DOHH2 (cell line): ENCODE results near the gene STARD10.

Experiments used
- H3F3A ChIP-seq: fragments of 200-600 bp; sonication (generic), shearing (Covaris generic); 2 replicates; pipeline ENCODE4 v1.6.0; 2016; ENCODE audit warnings: antibody characterized with exemption, mild to moderate bottlenecking; ENCODE audit not compliant: control insufficient read depth, insufficient read depth
- H3K27ac ChIP-seq: fragments of 200-600 bp; sonication (generic); 2 replicates; pipeline ENCODE4 v1.5.1; 2014; ENCODE audit warnings: low read depth, mild to moderate bottlenecking, low read length, moderate library complexity
- H3K27me3 ChIP-seq: fragments of 200-600 bp; sonication (generic); 2 replicates; pipeline ENCODE4 v1.6.1; 2014; ENCODE audit warnings: mild to moderate bottlenecking, low read length, mixed read lengths; ENCODE audit not compliant: control insufficient read depth
- H3K36me3 ChIP-seq: fragments of 200-600 bp; sonication (generic); 2 replicates; pipeline ENCODE4 v1.6.1; 2014; ENCODE audit warnings: mild to moderate bottlenecking, low read length, moderate library complexity, mixed read lengths; ENCODE audit not compliant: control insufficient read depth
- H3K4me1 ChIP-seq: fragments of 200-600 bp; sonication (generic); 2 replicates; pipeline ENCODE4 v1.6.1; 2014; ENCODE audit warnings: mild to moderate bottlenecking, low read length, mixed read lengths; ENCODE audit not compliant: control insufficient read depth
- H3K4me2 ChIP-seq: fragments of 200-600 bp; sonication (generic); 2 replicates; pipeline ENCODE4 v1.6.0; 2014; ENCODE audit warnings: mild to moderate bottlenecking, low read length, moderate library complexity
- H3K4me3 ChIP-seq: fragments of 200-600 bp; sonication (generic); 2 replicates; pipeline ENCODE4 v1.5.1; 2014; ENCODE audit warnings: mild to moderate bottlenecking, low read length, mixed read lengths
- H3K79me2 ChIP-seq: fragments of 200-600 bp; sonication (generic); 2 replicates; pipeline ENCODE4 v1.6.1; 2014; ENCODE audit warnings: mild to moderate bottlenecking, low read length, mixed read lengths; ENCODE audit not compliant: control insufficient read depth
- H3K9me2 ChIP-seq: fragments of 200-600 bp; sonication (generic); replicated peaks from 2 replicates; pipeline ENCODE4 v1.6.1; 2014; ENCODE audit warnings: mild to moderate bottlenecking, low read length, mixed read lengths; ENCODE audit not compliant: control insufficient read depth
- H3K9me3 ChIP-seq: fragments of 200-600 bp; sonication (generic); 2 replicates; pipeline ENCODE4 v1.6.1; 2014; ENCODE audit warnings: antibody characterized with exemption, low read length, mixed read lengths; ENCODE audit not compliant: control insufficient read depth, insufficient read depth
- H4K20me1 ChIP-seq: fragments of 200-600 bp; sonication (generic); 2 replicates; pipeline ENCODE4 v1.6.0; 2014; ENCODE audit warnings: low read depth, mild to moderate bottlenecking, antibody characterized with exemption, low read length, moderate library complexity; ENCODE audit not compliant: control insufficient read depth, insufficient read depth
- CTCF ChIP-seq: fragments of 200-600 bp; sonication (generic); IDR thresholded peaks from one replicate; pipeline ENCODE4 v1.5.1; 2014; ENCODE audit warnings: antibody characterized with exemption, mild to moderate bottlenecking, low read depth, low read length; ENCODE audit not compliant: poor library complexity, severe bottlenecking
- EZH2phosphoT487 ChIP-seq: fragments of 200-600 bp; sonication (generic); IDR thresholded peaks from 2 replicates; pipeline ENCODE4 v1.6.1; 2017; ENCODE audit warnings: borderline replicate concordance, mild to moderate bottlenecking, antibody characterized with exemption, low read length, moderate library complexity, mixed read lengths

STARD10 gene

GRCh38 chr11:72788241-72788640 lies 5.6 kb downstream of the STARD10 start:
- no peaks in the 10 kb centered on the region for H3K79me2 ChIP-seq
- no peak overlapping the region for H3K4me2 ChIP-seq
- no peaks in the 10 kb centered on the region for H3K27me3 ChIP-seq
- no peaks in the 10 kb centered on the region for H3K36me3 ChIP-seq
- no peaks in the 10 kb centered on the region for H3K9me2 ChIP-seq
- H3K4me3 ChIP-seq: no peak overlapping the region
- TF ChIP-seq EZH2phosphoT487 (no peak), CTCF (no peak)
- H3K9me3 ChIP-seq: no peaks in the 10 kb centered on the region
- peaks cover 23% of the 10 kb centered on the region for H3K4me1 ChIP-seq
- H3F3A ChIP-seq: no peaks in the 10 kb centered on the region
- no peaks in the 10 kb centered on the region for H4K20me1 ChIP-seq
- H3K27ac ChIP-seq: no peak overlapping the region

- Histone ChIP-seq H3K9me3 (no peaks in the 10 kb centered on the region), H3K27me3 (no peaks in the 10 kb centered on the region), H3K4me2 (no peak overlapping the region), H3F3A (no peaks in the 10 kb centered on the region), H3K9me2 (no peaks in the 10 kb centered on the region), H4K20me1 (no peaks in the 10 kb centered on the region), H3K4me3 (no peak overlapping the region), H3K36me3 (no peaks in the 10 kb centered on the region), H3K79me2 (no peaks in the 10 kb centered on the region), H3K27ac (no peak overlapping the region), H3K4me1 (peaks cover 15% of the 10 kb centered on the region)
- TF ChIP-seq EZH2phosphoT487 (no peak), CTCF (no peak)
Observed at GRCh38 chr11:72787216-72788104, 6.4 kb downstream of the STARD10 start.

- Histone ChIP-seq H3K27me3 (peaks cover 3% of the 10 kb centered on the region; the same call in 1 of the 2 replicates), H3K4me3 (no peak overlapping the region), H3F3A (no peaks in the 10 kb centered on the region), H3K79me2 (no peaks in the 10 kb centered on the region), H3K4me2 (no peak overlapping the region), H4K20me1 (no peaks in the 10 kb centered on the region), H3K27ac (no peak overlapping the region), H3K4me1 (peaks cover 20% of the 10 kb centered on the region), H3K9me3 (no peaks in the 10 kb centered on the region), H3K9me2 (no peaks in the 10 kb centered on the region), H3K36me3 (no peaks in the 10 kb centered on the region)
- no peak for TF ChIP-seq CTCF
- no peak for TF ChIP-seq EZH2phosphoT487
Observed at GRCh38 chr11:72786305-72787215, 7.3 kb downstream of the STARD10 start.
